Heart left ventricle (tissue), 13 donors: Measurements from ENCODE around the gene PTPRO.

ENCODE experiments used
- POLR2A ChIP-seq, 2 donors: fragments of 450-650 bp; IDR thresholded peaks; one replicate each; pipeline ENCODE4 v1.6.1; 2017; ENCODE audit warnings: antibody characterized with exemption in 2 of 2, mild to moderate bottlenecking in 2 of 2, moderate library complexity in 2 of 2
- TF ChIP-seq, protein P1 (sequence below), 12 donors: fragments of 200-600 bp; sonication (generic) in 4 of 12; IDR thresholded peaks; one replicate each; pipeline versions ENCODE4 v1.5.0 to v1.8.0; 2018 to 2022; ENCODE audit warnings: antibody characterized with exemption in 12 of 12, mild to moderate bottlenecking in 5 of 12
- donor health status: ischemic (EF 13 %, LVEDD 7.1; RV severe dilation, severe dysfunction).
- donor health status: DM: no; HTN: yes; CAD: no.
- donor health status: DM: no; HTN: no; CAD: no.
- donor health status: ischemic (EF 25% LVEDD 6.9; RV normal size, moderate dysfunction).
- donor health status: ischemic (EF 25% LVEDD 5.7; RV mildly dilated, moderate dysfunction).
- donor health status: ischemic (EF 35%, LVEDD 5.7; RV mildly dilated, moderate dysfunction).
- donor health status: nonischemic (EF 11% LVEDD 7.7; RV severe dilation, severe dysfunction).
- donor health status: DM: yes; HTN: yes; CAD: no.
- donor health status: PGD.
- donor health status: ischemic (EF 29% LVEDD 5.4; RV normal size, mild dysfunction).
- donor health status: nonischemic (EF 23%, LVEDD 6.1; RV moderate dilation, normal function).

DNA sequence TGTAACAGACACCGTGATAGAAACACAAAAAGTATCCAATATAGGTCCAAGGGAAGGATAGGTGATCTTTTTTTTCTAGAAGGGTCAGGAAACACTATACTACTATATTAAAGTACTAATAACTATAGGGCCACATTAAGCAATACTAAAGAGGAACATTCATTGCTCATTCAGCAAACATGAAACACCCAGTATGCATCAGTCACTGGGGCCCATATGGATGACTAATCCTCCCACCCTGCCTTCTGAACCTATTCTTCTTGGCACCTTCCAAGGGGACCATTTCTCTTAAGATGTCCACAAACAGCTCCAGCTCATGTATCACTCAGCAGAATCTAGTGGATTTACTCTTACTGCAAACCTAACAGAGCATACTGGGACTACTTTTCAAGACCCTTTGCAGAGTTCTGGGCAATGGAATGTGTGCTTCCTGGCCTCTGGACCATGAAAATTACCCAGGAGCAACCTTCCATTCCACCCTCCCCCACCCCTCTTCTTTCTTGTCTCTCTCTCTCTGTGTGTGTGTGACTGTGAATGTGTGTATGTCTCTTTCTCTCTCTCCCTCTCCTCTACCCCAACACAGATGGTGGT is 279.0 kb downstream of the PTPRO start:
- TF ChIP-seq, protein P1, sequence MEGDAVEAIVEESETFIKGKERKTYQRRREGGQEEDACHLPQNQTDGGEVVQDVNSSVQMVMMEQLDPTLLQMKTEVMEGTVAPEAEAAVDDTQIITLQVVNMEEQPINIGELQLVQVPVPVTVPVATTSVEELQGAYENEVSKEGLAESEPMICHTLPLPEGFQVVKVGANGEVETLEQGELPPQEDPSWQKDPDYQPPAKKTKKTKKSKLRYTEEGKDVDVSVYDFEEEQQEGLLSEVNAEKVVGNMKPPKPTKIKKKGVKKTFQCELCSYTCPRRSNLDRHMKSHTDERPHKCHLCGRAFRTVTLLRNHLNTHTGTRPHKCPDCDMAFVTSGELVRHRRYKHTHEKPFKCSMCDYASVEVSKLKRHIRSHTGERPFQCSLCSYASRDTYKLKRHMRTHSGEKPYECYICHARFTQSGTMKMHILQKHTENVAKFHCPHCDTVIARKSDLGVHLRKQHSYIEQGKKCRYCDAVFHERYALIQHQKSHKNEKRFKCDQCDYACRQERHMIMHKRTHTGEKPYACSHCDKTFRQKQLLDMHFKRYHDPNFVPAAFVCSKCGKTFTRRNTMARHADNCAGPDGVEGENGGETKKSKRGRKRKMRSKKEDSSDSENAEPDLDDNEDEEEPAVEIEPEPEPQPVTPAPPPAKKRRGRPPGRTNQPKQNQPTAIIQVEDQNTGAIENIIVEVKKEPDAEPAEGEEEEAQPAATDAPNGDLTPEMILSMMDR (IDR thresholded peaks at IDR 0.05) = no peak
- no peak for TF ChIP-seq POLR2A (IDR thresholded peaks at IDR 0.05)
